SU-DHL-6 (cell line): ENCODE measurements around the gene MCTP1.

Experiments used
- EZH2phosphoT487 ChIP-seq: fragments of 200-600 bp; sonication (generic), shearing (Covaris generic); conservative IDR thresholded peaks from 2 replicates; pipeline ENCODE4 v1.6.1; 2018; ENCODE audit warnings: mild to moderate bottlenecking, antibody characterized with exemption, low read length, moderate library complexity, mixed read lengths
- TF ChIP-seq, protein P1 (sequence below): fragments of 200-600 bp; sonication (generic); IDR thresholded peaks from one replicate; pipeline ENCODE4 v1.5.1; 2017; ENCODE audit warnings: antibody characterized with exemption, mild to moderate bottlenecking, low read length, moderate library complexity; ENCODE audit not compliant: insufficient read depth, poor library complexity, severe bottlenecking

DNA sequence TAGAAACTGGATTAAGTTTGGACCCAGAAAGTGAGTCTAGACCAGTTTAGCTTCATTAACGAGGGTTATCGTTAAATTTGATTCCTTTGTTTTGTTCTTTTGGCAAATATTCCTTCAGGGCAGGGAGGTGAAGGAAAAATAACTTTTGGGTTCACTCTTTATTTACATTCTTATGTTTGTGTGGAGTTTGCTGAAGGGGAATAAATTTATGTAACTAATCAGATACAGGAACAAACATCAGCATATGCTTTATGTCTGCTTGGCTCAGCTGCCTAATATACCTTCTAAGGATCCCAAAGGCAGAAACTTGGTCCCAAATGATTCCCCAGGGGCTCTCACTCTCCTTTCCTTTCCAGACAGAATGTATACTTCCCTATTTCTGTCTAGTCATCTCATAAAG is 132.4 kb downstream of the MCTP1 start:
- TF ChIP-seq, protein P1, sequence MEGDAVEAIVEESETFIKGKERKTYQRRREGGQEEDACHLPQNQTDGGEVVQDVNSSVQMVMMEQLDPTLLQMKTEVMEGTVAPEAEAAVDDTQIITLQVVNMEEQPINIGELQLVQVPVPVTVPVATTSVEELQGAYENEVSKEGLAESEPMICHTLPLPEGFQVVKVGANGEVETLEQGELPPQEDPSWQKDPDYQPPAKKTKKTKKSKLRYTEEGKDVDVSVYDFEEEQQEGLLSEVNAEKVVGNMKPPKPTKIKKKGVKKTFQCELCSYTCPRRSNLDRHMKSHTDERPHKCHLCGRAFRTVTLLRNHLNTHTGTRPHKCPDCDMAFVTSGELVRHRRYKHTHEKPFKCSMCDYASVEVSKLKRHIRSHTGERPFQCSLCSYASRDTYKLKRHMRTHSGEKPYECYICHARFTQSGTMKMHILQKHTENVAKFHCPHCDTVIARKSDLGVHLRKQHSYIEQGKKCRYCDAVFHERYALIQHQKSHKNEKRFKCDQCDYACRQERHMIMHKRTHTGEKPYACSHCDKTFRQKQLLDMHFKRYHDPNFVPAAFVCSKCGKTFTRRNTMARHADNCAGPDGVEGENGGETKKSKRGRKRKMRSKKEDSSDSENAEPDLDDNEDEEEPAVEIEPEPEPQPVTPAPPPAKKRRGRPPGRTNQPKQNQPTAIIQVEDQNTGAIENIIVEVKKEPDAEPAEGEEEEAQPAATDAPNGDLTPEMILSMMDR = no peak
- TF ChIP-seq EZH2phosphoT487 = no peak
